Measurements from ENCODE around the gene VKORC1.

Gene VKORC1

GRCh38 chr16:31130899-31131298 lies 36.3 kb upstream of the VKORC1 start:
- no CpG with 5 or more reads among the region's 6 CpGs for WGBS, 2 donors (ENCODE audit: extremely low coverage in 2 of 2, insufficient read length in 2 of 2, insufficient replicate concordance in 1 of 2)
- no peak overlapping the region for H3K23ac ChIP-seq (ENCODE audit: low read depth, low read length, poor library complexity)

GRCh38 chr16:31130336-31130891 lies 35.8 kb upstream of the VKORC1 start:
- Histone ChIP-seq H3K18ac (ENCODE audit: low read length) (no peak overlapping the region), H3K36me3 (replicated peaks in 1 of 2; ENCODE audit: control insufficient read depth in 2 of 2, insufficient read depth in 2 of 2, low read length in 2 of 2) (peaks cover 31 to 63% of the 10 kb centered on the region in 2 donors), H3K4me1 (ENCODE audit: control insufficient read depth in 2 of 2, insufficient read depth in 1 of 2, low read depth in 1 of 2, low read length in 2 of 2) (peaks cover 9 to 15% of the 10 kb centered on the region in 2 donors), H2BK5ac (ENCODE audit: low read length) (no peak overlapping the region), H2BK15ac (ENCODE audit: low read length) (no peak overlapping the region), H3K9me3 (replicated peaks in 1 of 2; ENCODE audit: control insufficient read depth in 2 of 2, insufficient read depth in 1 of 2, low read depth in 1 of 2, low read length in 2 of 2) (no peaks in the 10 kb centered on the region), H3K14ac (ENCODE audit: low read length) (no peak overlapping the region), H3K4me3 (ENCODE audit: low read length in 2 of 2) (no peak overlapping the region), H2BK12ac (ENCODE audit: low read length) (no peak overlapping the region), H3K23ac (ENCODE audit: low read depth, low read length, poor library complexity) (no peak overlapping the region), H3K4me2 (ENCODE audit: insufficient read depth, low read length, poor library complexity, severe bottlenecking) (no peak overlapping the region), H4K91ac (ENCODE audit: low read depth, low read length, poor library complexity) (no peak overlapping the region), H4K8ac (ENCODE audit: low read depth, low read length) (no peak overlapping the region), H3K27me3 (ENCODE audit: control insufficient read depth in 3 of 3, insufficient read depth in 3 of 3, low read depth in 1 of 3, low read length in 3 of 3) (no peaks in the 10 kb centered on the region), H3K27ac (replicated peaks; ENCODE audit: low read length) (no peak overlapping the region), H2AFZ (ENCODE audit: low read length) (no peak overlapping the region), H2AK5ac (ENCODE audit: low read depth, low read length) (no peak overlapping the region), H3K79me1 (ENCODE audit: low read depth, low read length) (peaks cover 2% of the 10 kb centered on the region), H2BK120ac (ENCODE audit: low read depth, low read length) (no peak overlapping the region), H3K9ac (ENCODE audit: low read depth, low read length, poor library complexity) (no peak overlapping the region), H3K4ac (ENCODE audit: low read length) (no peak overlapping the region)
- WGBS, 2 donors (ENCODE audit: extremely low coverage in 2 of 2, insufficient read length in 2 of 2, insufficient replicate concordance in 1 of 2): no CpG with 5 or more reads among the region's 10 CpGs
- no peak for DNase-seq (ENCODE audit: low spot score)

More at GRCh38 chr16:31130899-31131298, 36.3 kb upstream of the VKORC1 start:
- Histone ChIP-seq H3K9ac (ENCODE audit: low read depth, low read length, poor library complexity) (no peak overlapping the region), H2BK12ac (ENCODE audit: low read length) (no peak overlapping the region), H4K91ac (ENCODE audit: low read depth, low read length, poor library complexity) (no peak overlapping the region), H3K27ac (replicated peaks; ENCODE audit: low read length) (no peak overlapping the region), H2AFZ (ENCODE audit: low read length) (no peak overlapping the region), H3K79me1 (ENCODE audit: low read depth, low read length) (peaks cover 2% of the 10 kb centered on the region), H3K4me1 (ENCODE audit: control insufficient read depth in 2 of 2, insufficient read depth in 1 of 2, low read depth in 1 of 2, low read length in 2 of 2) (peaks cover 14 to 15% of the 10 kb centered on the region in 2 donors), H4K8ac (ENCODE audit: low read depth, low read length) (no peak overlapping the region), H3K4me3 (ENCODE audit: low read length in 2 of 2) (no peak overlapping the region), H3K27me3 (ENCODE audit: control insufficient read depth in 3 of 3, insufficient read depth in 3 of 3, low read depth in 1 of 3, low read length in 3 of 3) (peaks cover 0 to 2% (median 0%) of the 10 kb centered on the region in 3 experiments), H3K4ac (ENCODE audit: low read length) (no peak overlapping the region), H3K14ac (ENCODE audit: low read length) (no peak overlapping the region), H2BK15ac (ENCODE audit: low read length) (no peak overlapping the region), H2AK5ac (ENCODE audit: low read depth, low read length) (no peak overlapping the region), H2BK120ac (ENCODE audit: low read depth, low read length) (no peak overlapping the region), H2BK5ac (ENCODE audit: low read length) (no peak overlapping the region), H3K18ac (ENCODE audit: low read length) (no peak overlapping the region), H3K36me3 (replicated peaks in 1 of 2; ENCODE audit: control insufficient read depth in 2 of 2, insufficient read depth in 2 of 2, low read length in 2 of 2) (peaks cover 30 to 62% of the 10 kb centered on the region in 2 donors), H3K4me2 (ENCODE audit: insufficient read depth, low read length, poor library complexity, severe bottlenecking) (no peak overlapping the region), H3K9me3 (replicated peaks in 1 of 2; ENCODE audit: control insufficient read depth in 2 of 2, insufficient read depth in 1 of 2, low read depth in 1 of 2, low read length in 2 of 2) (no peaks in the 10 kb centered on the region)
- DNase-seq (ENCODE audit: low spot score): no peak

GRCh38 chr16:31129568-31130335 lies 35.2 kb upstream of the VKORC1 start:
- no peaks in the 10 kb centered on the region for H3K27me3 ChIP-seq (ENCODE audit: control insufficient read depth in 3 of 3, insufficient read depth in 3 of 3, low read depth in 1 of 3, low read length in 3 of 3)
- H4K91ac ChIP-seq (ENCODE audit: low read depth, low read length, poor library complexity): no peak overlapping the region
- H3K23ac ChIP-seq (ENCODE audit: low read depth, low read length, poor library complexity): no peak overlapping the region
- H3K9me3 ChIP-seq (replicated peaks in 1 of 2; ENCODE audit: control insufficient read depth in 2 of 2, insufficient read depth in 1 of 2, low read depth in 1 of 2, low read length in 2 of 2): no peaks in the 10 kb centered on the region
- peaks cover 2% of the 10 kb centered on the region for H3K79me1 ChIP-seq (ENCODE audit: low read depth, low read length)
- no peak overlapping the region for H3K9ac ChIP-seq (ENCODE audit: low read depth, low read length, poor library complexity)
- no peak overlapping the region for H3K14ac ChIP-seq (ENCODE audit: low read length)
- WGBS, 2 donors (ENCODE audit: extremely low coverage in 2 of 2, insufficient read length in 2 of 2, insufficient replicate concordance in 1 of 2): no CpG with 5 or more reads among the region's 29 CpGs
- H2AK5ac ChIP-seq (ENCODE audit: low read depth, low read length): no peak overlapping the region
- H2BK12ac ChIP-seq (ENCODE audit: low read length): no peak overlapping the region
- H2BK120ac ChIP-seq (ENCODE audit: low read depth, low read length): no peak overlapping the region
- no peak overlapping the region for H2BK15ac ChIP-seq (ENCODE audit: low read length)
- H3K36me3 ChIP-seq (replicated peaks in 1 of 2; ENCODE audit: control insufficient read depth in 2 of 2, insufficient read depth in 2 of 2, low read length in 2 of 2): peaks cover 31 to 65% of the 10 kb centered on the region in 2 donors
- H2BK5ac ChIP-seq (ENCODE audit: low read length): no peak overlapping the region
- DNase-seq (ENCODE audit: low spot score): no peak
- H2AFZ ChIP-seq (ENCODE audit: low read length): no peak overlapping the region
- H4K8ac ChIP-seq (ENCODE audit: low read depth, low read length): no peak overlapping the region
- peaks cover 4 to 9% of the 10 kb centered on the region in 2 donors for H3K4me1 ChIP-seq (ENCODE audit: control insufficient read depth in 2 of 2, insufficient read depth in 1 of 2, low read depth in 1 of 2, low read length in 2 of 2)
- no peak overlapping the region for H3K18ac ChIP-seq (ENCODE audit: low read length)
- no peak overlapping the region for H3K4ac ChIP-seq (ENCODE audit: low read length)
- H3K4me2 ChIP-seq (ENCODE audit: insufficient read depth, low read length, poor library complexity, severe bottlenecking): no peak overlapping the region
- no peak overlapping the region for H3K4me3 ChIP-seq (ENCODE audit: low read length in 2 of 2)
- H3K27ac ChIP-seq (replicated peaks; ENCODE audit: low read length): no peak overlapping the region

- no peak overlapping the region for H3K23ac ChIP-seq (ENCODE audit: low read depth, low read length, poor library complexity)
- no peaks in the 10 kb centered on the region for H3K27me3 ChIP-seq (ENCODE audit: control insufficient read depth in 3 of 3, insufficient read depth in 3 of 3, low read depth in 1 of 3, low read length in 3 of 3)
- H4K91ac ChIP-seq (ENCODE audit: low read depth, low read length, poor library complexity): no peak overlapping the region
- H3K4ac ChIP-seq (ENCODE audit: low read length): no peak overlapping the region
- peaks cover 2% of the 10 kb centered on the region for H3K79me1 ChIP-seq (ENCODE audit: low read depth, low read length)
- H2BK5ac ChIP-seq (ENCODE audit: low read length): no peak overlapping the region
- H3K4me1 ChIP-seq (ENCODE audit: control insufficient read depth in 2 of 2, insufficient read depth in 1 of 2, low read depth in 1 of 2, low read length in 2 of 2): peaks cover 0 to 2% of the 10 kb centered on the region in 2 donors
- WGBS, 2 donors (ENCODE audit: extremely low coverage in 2 of 2, insufficient read length in 2 of 2, insufficient replicate concordance in 1 of 2): no CpG with 5 or more reads among the region's 14 CpGs
- no peak overlapping the region for H2AFZ ChIP-seq (ENCODE audit: low read length)
- H3K18ac ChIP-seq (ENCODE audit: low read length): no peak overlapping the region
- H2BK12ac ChIP-seq (ENCODE audit: low read length): no peak overlapping the region
- H4K8ac ChIP-seq (ENCODE audit: low read depth, low read length): no peak overlapping the region
- no peak overlapping the region for H3K27ac ChIP-seq (replicated peaks; ENCODE audit: low read length)
- H3K4me2 ChIP-seq (ENCODE audit: insufficient read depth, low read length, poor library complexity, severe bottlenecking): no peak overlapping the region
- H3K14ac ChIP-seq (ENCODE audit: low read length): no peak overlapping the region
- no peak overlapping the region for H3K9ac ChIP-seq (ENCODE audit: low read depth, low read length, poor library complexity)
- no peak overlapping the region for H3K4me3 ChIP-seq (ENCODE audit: low read length in 2 of 2)
- DNase-seq (ENCODE audit: low spot score): no peak
- peaks cover 33 to 70% of the 10 kb centered on the region in 2 donors for H3K36me3 ChIP-seq (replicated peaks in 1 of 2; ENCODE audit: control insufficient read depth in 2 of 2, insufficient read depth in 2 of 2, low read length in 2 of 2)
- H2BK120ac ChIP-seq (ENCODE audit: low read depth, low read length): no peak overlapping the region
- H3K9me3 ChIP-seq (replicated peaks in 1 of 2; ENCODE audit: control insufficient read depth in 2 of 2, insufficient read depth in 1 of 2, low read depth in 1 of 2, low read length in 2 of 2): no peaks in the 10 kb centered on the region
- H2AK5ac ChIP-seq (ENCODE audit: low read depth, low read length): no peak overlapping the region
- H2BK15ac ChIP-seq (ENCODE audit: low read length): no peak overlapping the region
Measured at GRCh38 chr16:31128711-31129567, 34.3 kb upstream of the VKORC1 start.
